Stimulated activated CD4-positive, alpha-beta T cell treated with anti-CD3 and anti-CD28 coated beads, TNF-alpha, amount 100 ng/mL, for 1 hour (primary cell): Measurements from ENCODE around the gene AKR1C2.
"Not testable (repeated sequence)": the region's sequence is repeated elsewhere in the genome, so short reads cannot be mapped to it uniquely, and the experiment has no call there.

Experiments
- DNase-seq, 3 donors: peaks; one replicate each; pipeline ENCODE4 v3.0.0-alpha.2; 2020; ENCODE audit warnings: low read depth in 3 of 3, low spot score in 1 of 3

AKR1C2 gene

DNA sequence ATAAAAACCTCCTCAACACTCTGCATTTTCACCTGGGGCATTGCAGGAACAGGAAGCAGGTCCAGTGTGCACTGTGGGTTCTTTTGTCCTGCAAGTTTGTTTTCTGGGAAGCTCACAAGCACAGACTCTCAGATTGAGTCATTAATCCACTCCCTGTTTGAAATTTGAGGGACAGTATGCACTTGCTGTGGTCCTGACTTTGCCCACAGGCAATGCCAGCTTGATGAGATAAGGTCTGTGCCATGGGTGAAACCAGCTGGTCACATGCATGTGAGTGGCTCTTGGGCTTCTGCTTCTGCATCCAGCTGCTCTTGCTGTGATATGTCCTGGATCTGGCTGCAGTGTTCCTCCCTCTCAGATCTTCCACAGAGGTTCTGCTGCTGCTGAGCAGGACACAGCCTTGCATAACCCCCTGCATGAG, 21.8 kb upstream of the AKR1C2 start:
- DNase-seq: not testable (repeated sequence)

DNA sequence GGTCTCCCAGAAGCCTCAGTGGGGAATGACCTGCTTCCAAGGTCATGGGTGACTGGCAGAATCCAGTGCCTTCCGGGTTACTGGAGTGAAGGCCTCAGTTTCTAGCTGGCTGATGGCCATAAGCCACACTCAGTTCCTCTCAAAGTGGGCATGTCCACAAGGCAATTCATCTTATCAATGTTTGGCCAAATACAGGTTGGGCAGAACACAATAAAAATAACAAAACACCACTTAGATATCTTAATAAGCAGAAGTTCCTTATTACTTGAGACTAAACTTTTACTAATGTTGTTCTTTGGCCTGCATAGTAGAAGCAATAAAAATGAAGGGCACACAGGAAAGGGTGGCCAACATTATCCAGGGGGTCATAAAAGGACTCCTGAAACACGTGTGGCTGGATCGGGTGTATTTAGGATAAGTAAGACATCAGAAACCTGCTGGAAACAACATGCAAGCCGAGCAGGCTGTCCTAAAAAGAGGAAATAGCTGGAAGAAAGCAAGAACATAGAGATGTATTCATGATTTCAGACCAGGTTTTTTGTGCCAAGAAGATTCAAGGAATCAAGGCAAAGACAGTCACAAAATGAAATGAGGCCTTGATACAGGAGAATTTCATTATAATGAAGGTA, 19.6 kb upstream of the AKR1C2 start:
- DNase-seq: no peak

DNA sequence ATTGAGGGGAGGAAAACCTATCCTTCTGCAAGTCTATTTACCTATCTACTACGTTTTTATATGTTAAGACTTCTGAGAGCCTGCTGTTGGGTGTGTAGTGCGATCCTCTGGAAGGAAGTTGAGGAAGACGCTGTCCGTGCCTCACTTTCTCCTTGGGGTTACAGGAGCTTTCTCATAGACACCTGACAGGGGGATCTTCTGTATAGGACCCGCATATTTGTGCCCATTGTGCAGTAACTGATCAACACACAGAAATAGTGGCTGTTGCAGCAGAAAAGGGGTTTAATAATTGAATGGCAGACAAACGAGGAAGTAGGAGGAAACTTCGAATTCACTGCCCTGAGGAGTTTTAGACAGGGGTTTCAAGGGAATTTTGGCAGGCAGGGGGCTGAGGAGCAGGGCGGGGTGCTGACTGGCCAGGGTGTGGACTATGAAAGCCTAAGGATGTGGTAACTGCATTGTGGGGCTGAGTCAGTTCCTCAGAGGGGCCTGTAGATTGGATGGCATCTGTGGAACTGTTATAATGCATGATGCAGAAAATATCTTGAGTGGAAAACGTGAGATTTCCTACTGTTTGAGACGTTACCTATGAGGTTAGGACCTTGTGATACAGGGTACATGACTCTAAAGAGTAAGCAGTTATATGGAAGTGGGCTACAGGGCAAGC, 18.1 kb upstream of the AKR1C2 start:
- not testable (repeated sequence) for DNase-seq

DNA sequence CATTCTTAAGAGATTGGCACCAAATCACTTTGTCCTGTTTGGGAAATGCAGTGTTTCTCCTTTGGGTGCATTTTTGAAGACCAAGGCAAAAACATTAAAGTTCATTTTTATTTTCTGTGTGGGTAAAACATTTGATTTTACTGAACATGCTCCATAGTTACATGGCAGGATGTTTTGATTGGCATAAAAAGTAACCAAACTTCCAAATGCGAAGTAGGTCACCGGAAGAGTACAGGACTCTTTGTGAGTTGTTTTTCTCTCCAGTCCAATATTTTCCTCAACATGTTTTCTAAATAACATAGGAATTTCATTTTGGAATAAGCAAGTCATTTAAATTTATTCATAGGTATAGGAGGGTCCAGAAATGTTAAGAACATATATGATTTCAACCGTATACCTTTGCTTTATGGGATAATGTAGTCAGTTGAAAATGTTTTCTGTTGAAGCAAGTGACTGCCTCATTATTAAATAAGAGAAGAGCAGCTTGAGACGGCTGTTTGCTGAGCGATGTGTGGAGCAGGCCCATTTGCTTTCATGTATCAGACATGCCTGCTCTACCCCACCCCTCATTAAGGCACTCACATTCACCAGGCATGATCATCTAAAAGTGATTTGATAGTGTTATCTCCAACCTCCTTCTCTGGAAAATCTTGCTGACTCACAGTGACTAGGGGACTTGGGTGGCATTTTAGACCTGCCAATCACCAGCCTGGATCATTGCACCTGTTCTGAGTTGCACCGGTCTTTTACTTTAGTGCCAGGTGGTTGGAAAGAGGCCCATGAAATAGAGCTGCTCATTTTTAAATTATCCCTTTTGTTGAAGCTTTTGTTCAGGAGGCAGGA, 16.3 kb upstream of the AKR1C2 start:
- DNase-seq: not testable (repeated sequence)

DNA sequence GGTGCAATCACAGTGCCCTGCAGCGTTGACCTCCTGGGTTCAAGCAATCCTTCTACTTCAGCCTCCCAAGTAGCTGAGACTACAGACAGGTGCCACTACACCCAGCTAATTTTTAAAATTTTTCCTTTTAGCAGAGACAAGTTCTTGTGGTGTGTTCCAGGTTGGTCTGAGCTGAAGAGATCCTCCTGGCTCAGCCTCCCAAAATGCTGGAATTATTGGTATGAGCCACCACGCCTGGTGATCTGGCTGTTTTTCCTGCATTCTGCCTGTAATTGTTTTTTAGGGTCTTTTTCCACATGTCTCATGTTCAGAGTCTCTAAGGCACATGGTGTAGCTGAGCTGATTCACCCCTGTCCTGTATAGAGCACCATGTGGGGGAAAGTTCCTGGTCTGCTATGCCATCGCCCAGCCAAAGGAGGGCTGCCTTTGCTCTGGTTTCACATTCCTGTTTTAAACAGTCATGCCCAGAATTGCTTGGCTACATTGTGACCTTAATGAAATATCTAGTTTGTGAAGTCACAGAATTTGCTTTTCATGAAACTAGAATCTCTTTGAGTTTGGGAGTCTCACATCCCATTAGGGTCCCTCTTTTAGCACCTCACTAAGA, 15.1 kb upstream of the AKR1C2 start:
- not testable (repeated sequence) for DNase-seq

DNA sequence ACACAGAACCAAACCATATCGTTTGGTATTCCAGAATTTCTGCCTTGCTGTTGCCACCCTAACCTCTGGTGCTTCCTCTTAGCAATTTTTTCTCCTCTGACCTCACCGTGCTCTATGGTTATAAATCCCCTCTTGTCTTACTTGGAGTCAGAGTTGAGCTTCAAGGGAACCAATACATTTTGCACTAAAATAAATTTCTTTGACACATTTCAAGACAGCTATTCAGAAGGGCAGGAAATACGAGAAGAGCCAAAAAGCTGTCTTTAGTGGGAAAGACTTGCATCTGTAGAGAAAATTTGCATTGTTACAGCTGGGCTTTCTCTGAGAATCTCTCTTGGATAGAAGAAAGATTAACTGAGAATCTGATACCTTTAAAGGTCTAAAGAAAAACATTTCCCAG, 14.5 kb upstream of the AKR1C2 start:
- DNase-seq: no peak

DNA sequence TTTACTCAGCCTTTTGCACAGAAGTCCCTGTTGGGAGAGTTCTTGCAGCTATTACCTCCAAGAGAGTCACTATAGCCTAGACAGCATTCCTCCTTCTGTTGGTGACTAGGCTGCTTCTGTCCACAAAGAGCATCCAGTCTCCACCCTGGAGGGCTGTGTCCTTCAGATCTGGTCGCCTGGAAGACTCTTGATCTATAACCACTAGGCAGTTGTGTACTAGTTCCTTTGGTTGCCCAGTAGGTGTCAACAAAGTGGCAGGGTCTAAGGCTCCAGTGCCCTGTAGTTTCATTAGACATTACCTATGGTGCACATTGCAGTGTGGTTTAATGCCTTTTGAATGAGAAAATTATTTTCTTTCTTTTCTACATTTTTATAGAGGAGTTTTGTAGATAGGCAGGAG, 11.3 kb upstream of the AKR1C2 start:
- DNase-seq: no peak

DNA sequence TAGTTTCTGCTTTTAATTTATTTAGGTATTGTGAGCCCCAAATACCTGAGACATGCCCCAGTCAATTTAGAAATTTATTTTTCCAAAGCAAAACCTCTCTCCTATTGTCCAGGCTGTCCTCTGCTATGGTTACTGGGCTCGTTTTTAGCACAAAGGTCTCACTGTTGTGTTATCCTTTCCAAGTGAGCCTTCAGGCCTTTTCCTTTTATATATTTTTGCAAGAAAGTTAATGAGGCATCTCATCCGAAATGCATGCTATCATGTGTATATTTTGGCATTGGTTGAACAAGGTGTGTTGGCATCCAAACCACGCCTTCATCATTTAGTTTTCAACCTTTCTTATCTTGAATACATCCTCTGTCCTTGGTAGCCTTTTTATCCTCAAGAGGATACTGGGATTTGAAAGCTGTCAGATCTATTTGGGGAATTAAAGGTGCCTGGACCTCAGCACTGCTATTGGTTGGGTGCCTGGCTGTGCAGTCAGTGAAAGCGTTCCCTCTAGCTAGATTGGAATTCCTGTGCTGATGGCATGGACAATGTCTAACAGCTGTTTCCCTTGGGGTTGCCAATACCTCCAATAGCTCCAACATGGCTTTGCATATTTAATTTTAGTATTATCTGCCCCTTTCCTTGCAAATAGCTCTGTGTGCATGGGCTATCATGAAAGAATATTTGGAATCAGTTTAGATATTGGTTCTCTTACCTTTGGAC, 10.7 kb upstream of the AKR1C2 start:
- DNase-seq: not testable (repeated sequence)

DNA sequence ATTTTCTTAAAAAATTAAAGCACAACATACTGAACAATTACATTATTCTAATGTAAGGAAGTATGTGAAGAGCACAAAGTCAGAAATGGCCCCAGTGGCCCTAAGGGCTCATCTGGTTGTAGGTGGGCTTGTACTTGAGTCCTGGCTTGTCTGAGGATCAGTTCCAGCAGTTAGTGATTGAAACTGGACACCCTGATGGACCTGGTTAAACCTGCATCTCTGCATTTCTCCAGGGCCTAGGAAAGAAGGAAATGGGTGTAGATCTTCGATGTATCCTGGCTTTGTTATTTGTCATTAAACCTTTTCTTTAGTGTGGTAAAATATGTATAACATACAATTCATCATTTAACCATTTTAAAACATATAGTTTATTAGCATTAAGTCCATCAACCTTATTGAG, 9.7 kb upstream of the AKR1C2 start:
- no peak for DNase-seq

DNA sequence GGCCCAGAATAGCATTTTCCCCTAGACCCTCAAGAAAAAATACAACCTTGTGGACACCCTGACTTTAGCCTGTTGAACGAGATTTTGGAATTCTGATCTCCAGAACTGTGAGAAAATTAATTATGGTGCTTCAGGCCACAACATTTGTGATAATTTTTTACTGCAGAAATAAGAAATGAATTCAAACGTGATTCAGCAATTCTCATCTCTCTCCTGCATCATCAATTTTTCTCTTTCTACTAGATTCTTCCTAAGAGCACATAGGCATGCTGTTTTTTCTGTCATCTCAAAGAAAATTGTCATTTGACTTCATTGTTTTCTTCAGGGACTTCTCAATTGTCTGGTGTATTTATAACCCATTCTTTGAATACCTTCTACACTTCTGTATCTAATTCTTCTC, 8.9 kb upstream of the AKR1C2 start:
- DNase-seq: no peak

DNA sequence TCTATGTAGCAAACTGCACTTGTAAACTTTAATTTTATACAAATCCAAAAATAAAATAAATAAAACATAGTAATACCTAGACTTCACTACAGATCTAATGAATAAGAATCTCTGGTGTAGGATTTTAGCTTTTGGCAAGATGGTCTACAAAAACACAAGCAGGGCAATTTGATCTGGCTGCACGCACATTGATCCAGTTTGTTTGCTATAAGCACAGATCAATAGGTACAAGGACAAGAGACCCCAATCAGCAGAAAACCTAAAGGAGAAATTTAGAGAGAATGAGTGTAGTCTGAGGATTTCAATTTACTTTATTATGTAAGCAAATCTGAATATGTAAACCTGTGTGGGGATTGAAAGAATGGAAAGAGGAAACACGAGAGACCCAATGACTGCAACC, 7.7 kb upstream of the AKR1C2 start:
- not testable (repeated sequence) for DNase-seq

DNA sequence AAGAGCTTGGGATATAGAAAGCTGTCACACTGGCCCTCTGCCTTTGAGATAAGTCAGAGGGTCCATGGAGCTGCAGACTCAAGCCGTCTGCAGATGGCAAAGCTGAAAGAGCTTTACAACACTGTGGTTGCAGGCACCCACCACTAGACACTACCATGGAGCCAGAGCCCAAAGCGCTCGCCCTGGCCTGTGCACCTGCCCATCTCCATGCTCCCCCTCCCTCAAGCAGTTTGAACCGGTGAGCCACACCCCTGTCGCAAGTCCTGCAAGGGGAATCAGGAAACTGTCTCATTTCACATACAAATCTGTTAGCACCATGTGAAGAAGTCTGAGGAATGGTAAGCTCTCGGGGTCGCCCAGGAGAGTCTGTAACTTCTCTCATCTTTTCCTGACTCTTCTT, 6.4 kb upstream of the AKR1C2 start:
- DNase-seq: not testable (repeated sequence)

DNA sequence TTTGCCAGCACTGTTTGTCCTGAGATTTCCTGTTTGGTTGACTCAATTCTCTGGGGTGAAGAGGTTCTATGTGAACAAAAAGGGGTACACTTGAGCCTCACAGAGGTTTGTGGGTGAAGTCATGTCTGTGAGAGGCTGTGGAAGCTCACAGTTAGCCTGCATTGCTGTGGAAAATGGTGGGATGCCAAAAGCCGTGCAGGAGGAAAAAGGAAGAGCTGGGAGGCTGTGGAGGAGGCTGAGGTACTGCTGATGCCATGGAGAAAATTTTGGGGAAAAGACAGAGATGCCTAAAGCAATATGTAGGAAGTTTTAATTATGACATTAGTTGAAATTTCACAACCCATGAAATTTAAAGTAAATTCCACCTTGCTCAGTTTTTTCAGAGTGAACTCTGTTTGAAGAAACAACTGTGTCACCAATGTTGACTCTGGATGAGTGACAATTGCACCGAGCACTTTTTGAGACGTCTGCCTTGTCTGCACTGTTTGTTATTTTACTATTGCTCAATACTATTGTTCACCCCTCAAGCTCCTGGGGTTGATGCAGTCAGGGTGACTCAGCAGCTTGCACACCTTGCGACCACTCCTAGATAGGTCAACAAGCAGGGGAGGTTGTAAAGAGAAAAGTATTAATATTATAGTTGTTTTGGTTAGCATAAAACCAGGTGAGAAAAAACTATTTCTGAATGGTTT, 5.3 kb upstream of the AKR1C2 start:
- DNase-seq: not testable (repeated sequence)

DNA sequence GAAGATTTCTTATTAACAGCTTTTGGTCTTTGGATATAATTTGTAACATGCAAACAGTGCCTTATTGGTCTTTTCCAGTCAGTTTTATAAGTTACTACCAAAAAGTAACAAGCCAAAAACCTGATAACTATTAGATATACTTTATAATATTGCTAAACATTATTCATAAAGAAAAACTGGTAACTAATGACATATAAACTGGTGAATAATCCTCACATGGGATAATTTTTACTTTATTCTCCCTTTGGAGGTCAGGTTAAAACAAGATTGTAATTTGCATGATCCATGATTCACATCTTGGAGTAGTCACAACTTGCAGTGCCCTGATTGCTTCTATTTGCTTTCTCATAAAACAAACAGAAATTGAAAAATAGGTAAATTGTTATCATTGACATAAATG, 844 bp upstream of the AKR1C2 start:
- not testable (repeated sequence) for DNase-seq

DNA sequence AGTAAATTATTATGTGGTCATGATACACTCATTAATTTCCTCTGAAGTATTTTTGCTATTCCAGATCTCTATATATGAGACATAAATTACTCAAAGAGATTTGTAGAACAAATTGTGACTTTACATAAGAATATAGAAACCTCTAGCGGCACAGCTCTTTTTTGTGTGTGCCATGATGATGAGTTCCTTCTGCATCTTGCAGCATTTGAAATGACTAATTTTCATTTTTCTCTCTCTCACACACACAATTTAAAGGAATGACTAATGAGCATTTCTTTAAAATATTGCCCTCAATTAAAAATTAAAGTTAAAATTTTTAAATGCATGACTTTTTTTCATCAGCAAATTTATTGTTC, 351 bp upstream of the AKR1C2 start:
- DNase-seq: not testable (repeated sequence)

DNA sequence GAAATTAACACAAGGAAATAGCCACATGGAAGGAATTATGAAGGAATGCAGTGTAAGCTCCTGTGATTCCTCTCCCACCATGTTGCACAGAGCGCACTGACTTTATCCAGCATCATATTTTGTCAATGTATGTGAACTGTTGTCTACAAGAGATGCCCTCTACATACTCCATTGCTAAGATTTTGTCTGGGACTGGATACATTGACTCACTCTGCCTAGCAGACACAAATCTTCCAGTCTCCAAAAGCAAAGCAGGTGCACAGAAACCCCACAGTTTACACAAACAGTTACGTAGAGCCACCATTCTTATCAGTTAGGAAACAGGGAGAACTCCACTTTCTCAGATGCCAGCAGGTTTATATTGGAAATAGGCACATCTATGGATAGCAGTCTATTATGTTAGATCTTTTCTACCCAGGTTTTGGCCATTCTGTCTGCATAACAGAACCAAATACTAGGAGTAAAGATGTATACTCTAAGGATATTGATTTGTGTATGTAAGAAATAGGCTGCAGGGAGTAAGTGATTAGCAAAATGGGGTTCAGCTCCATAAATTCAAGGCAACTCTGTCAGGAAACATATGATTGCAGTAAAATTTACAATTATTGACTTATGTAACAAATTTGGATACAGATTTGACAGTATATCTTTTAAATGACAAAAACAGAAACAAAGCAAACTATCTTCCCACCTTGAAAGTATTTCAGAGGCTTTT, 1.5 kb downstream of the AKR1C2 start:
- no peak for DNase-seq

DNA sequence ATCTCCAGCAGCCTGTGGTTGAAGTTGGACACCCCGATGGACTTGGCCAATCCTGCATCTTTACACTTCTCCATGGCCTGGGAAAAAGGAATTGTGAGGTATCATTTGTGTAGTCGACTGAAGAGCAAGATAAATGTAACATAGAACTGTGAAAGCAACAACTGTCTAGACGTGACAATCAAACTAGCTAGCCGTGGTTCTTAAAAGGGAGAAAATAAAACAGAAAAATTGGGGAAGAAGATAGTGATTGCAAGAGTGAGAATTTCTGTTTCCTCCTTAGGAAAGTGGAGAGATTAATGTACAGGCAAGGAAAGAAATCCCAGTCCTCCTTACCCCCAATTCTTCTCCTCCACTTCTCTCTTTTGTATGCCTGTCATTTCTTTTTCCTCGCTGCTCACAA, 5.0 kb downstream of the AKR1C2 start:
- DNase-seq: no peak

DNA sequence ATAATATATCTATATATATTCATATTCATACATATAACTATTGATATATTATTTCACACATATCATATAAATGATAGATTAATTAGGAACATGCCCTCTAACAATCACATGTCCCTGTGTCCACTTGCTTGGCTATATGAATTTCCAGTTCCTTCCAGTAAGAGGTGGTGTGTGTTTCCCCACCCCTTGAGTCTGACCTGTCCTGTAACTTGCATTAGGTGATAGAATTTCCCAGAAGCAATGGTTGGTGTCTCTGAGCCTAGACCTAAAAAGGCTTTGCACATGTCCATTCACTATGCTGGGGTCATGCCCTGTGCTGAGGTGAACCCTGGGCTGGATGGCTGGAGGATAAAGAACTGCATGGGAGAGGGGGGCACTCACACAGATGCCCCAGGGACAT, 9.4 kb downstream of the AKR1C2 start:
- DNase-seq: not testable (repeated sequence)

DNA sequence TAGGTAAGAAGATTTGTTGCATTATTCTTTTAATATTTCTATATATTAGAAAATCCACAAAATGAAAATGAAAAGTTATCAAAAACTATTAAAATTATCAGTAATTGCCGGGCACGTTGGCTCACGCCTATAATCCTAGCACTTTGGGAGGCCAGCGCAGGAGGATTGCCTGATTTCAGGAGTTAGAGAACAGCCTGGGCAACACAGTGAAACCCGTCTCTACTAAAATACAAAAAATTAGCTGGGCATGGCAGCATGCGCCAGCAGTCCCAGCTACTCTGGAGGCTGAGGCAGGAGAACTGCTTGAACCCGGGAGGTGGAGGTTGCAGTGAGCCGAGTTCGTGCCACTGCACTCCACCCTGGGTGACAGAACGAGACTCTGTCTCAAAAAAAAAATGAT, 11.1 kb downstream of the AKR1C2 start:
- not testable (repeated sequence) for DNase-seq

DNA sequence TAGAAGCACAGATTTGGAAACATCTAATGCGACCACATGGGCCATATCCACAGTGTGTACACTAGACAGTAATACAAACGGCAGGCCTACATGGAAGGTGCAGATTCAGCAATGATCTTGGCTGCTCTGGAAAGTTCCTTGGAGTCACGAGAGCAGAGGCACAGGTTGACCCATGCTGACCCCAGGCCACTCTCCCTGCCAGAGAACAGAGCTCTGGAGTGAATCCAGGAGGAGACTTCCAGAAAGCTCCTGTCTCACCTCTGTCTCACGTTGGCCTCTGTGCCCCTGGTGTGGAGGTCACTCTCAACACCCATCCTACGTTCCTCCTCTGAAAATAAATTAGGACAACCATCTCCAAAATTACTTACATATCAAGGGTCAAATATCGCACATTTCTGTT, 12.2 kb downstream of the AKR1C2 start:
- not testable (repeated sequence) for DNase-seq
